Measurements from ENCODE around the gene KRTAP10-2. TPM values are rescaled to one million over a fixed set of nuclear protein-coding genes. Genes with fewer than 3 reads are reported as not detected.

The KRTAP10-2 gene
- total and polyA plus RNA-seq, 9 of the 15 experiments (the other 6 are each of a cell fraction or from before 2014, with no cell fraction given) = not detected

DNA sequence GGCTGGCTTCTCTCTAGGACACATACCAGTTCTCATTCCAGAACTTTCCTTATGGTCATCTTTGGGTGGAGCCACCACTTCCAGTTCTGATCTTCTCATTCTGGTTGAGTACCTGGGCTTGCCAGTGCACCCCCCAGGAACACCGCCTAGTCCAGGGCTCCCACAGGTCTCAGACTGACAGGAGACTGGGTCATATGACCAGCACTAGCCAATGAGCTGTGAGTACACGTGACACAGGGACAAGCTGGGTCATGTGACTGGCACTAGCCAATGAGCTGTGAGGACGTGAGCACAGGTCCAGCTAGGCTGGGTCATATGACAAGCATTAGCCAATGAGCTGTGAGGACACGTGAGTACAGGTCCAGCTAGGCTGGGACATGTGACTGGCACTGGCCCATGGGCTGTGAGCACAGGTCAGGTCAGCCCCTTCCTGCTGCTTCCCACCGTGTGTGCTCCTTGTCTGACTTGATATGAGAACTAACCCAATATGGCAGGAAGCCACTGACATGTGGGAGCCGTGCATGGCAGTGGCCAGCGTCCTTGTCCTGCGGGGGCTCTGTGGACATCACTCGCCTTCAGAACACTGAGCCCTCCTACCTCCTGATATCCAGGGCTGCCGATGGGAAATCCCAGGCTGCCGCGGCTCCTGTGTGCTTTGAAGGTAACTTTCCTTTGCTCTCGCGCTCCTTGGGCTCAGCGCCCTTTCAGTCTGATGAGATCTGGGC, 34.0 kb downstream of the KRTAP10-2 start (continued):
- TF ChIP-seq, protein P1, sequence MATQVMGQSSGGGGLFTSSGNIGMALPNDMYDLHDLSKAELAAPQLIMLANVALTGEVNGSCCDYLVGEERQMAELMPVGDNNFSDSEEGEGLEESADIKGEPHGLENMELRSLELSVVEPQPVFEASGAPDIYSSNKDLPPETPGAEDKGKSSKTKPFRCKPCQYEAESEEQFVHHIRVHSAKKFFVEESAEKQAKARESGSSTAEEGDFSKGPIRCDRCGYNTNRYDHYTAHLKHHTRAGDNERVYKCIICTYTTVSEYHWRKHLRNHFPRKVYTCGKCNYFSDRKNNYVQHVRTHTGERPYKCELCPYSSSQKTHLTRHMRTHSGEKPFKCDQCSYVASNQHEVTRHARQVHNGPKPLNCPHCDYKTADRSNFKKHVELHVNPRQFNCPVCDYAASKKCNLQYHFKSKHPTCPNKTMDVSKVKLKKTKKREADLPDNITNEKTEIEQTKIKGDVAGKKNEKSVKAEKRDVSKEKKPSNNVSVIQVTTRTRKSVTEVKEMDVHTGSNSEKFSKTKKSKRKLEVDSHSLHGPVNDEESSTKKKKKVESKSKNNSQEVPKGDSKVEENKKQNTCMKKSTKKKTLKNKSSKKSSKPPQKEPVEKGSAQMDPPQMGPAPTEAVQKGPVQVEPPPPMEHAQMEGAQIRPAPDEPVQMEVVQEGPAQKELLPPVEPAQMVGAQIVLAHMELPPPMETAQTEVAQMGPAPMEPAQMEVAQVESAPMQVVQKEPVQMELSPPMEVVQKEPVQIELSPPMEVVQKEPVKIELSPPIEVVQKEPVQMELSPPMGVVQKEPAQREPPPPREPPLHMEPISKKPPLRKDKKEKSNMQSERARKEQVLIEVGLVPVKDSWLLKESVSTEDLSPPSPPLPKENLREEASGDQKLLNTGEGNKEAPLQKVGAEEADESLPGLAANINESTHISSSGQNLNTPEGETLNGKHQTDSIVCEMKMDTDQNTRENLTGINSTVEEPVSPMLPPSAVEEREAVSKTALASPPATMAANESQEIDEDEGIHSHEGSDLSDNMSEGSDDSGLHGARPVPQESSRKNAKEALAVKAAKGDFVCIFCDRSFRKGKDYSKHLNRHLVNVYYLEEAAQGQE (IDR thresholded peaks at IDR 0.05; ENCODE audit: borderline replicate concordance) = peak; percentile 98
- TF ChIP-seq, protein P1 (CRISPR knock-in tag; IDR thresholded peaks at IDR 0.05; ENCODE audit: low read depth) = 0 out of 2 replicates have a peak, but pooled peaks have one; percentile 56
- TF ChIP-seq MEF2D (tag; conservative IDR thresholded peaks at IDR 0.05; ENCODE audit: low read depth) (0 out of 2 replicates have a peak, but pooled peaks have one; percentile 45), RFX7 (CRISPR knock-in tag; IDR thresholded peaks at IDR 0.05) (0 out of 2 replicates have a peak, but pooled peaks have one; percentile 58), ZEB2 (IDR thresholded peaks at IDR 0.05) (0 out of 2 replicates have a peak, but pooled peaks have one; percentile 54), TRIM28 (IDR thresholded peaks at IDR 0.05) (no peak), NR2F6 (CRISPR knock-in tag; IDR thresholded peaks at IDR 0.05) (no peak), RAD51 (IDR thresholded peaks at IDR 0.05; ENCODE audit: borderline replicate concordance, low read depth) (peak; percentile 100), ZNF12 (CRISPR knock-in tag; IDR thresholded peaks at IDR 0.05) (0 out of 2 replicates have a peak, but pooled peaks have one; percentile 43), NFYB (IDR thresholded peaks at IDR 0.05; ENCODE audit: extremely low read depth, insufficient read length) (peak; percentile 64), ZNF133 (CRISPR knock-in tag; IDR thresholded peaks at IDR 0.05) (peak; percentile 16; the same call in 1 of the 2 replicates), L3MBTL2 (IDR thresholded peaks at IDR 0.05) (peak; percentile 96), TOE1 (IDR thresholded peaks at IDR 0.05; ENCODE audit: borderline replicate concordance) (peak; percentile 100), TOE1 (CRISPR knock-in tag; IDR thresholded peaks at IDR 0.05; ENCODE audit: borderline replicate concordance, low read depth) (no peak), SOX6 (IDR thresholded peaks at IDR 0.05) (no peak)
- TF ChIP-seq, protein P2, sequence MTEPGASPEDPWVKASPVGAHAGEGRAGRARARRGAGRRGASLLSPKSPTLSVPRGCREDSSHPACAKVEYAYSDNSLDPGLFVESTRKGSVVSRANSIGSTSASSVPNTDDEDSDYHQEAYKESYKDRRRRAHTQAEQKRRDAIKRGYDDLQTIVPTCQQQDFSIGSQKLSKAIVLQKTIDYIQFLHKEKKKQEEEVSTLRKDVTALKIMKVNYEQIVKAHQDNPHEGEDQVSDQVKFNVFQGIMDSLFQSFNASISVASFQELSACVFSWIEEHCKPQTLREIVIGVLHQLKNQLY (CRISPR knock-in tag; conservative IDR thresholded peaks at IDR 0.05) = no peak
- TF ChIP-seq, protein P3, sequence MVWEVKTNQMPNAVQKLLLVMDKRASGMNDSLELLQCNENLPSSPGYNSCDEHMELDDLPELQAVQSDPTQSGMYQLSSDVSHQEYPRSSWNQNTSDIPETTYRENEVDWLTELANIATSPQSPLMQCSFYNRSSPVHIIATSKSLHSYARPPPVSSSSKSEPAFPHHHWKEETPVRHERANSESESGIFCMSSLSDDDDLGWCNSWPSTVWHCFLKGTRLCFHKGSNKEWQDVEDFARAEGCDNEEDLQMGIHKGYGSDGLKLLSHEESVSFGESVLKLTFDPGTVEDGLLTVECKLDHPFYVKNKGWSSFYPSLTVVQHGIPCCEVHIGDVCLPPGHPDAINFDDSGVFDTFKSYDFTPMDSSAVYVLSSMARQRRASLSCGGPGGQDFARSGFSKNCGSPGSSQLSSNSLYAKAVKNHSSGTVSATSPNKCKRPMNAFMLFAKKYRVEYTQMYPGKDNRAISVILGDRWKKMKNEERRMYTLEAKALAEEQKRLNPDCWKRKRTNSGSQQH (CRISPR knock-in tag; IDR thresholded peaks at IDR 0.05) = peak; percentile 11; the same call in 1 of the 2 replicates
- TF ChIP-seq, protein P4, sequence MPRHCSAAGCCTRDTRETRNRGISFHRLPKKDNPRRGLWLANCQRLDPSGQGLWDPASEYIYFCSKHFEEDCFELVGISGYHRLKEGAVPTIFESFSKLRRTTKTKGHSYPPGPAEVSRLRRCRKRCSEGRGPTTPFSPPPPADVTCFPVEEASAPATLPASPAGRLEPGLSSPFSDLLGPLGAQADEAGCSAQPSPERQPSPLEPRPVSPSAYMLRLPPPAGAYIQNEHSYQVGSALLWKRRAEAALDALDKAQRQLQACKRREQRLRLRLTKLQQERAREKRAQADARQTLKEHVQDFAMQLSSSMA (CRISPR knock-in tag; IDR thresholded peaks at IDR 0.05) = peak; percentile 82; the same call in 1 of the 2 replicates

Measured in K562 (cell line).